Right lobe of liver (tissue), 4 donors: Measurements from ENCODE around the gene CHST15.

Experiments
- CTCF ChIP-seq, 4 donors: fragments of 200-600 bp in 3 of 4; fragments of 450-650 bp in 1 of 4; IDR thresholded peaks; one replicate each; pipeline versions ENCODE4 v1.5.1 to v1.8.0; 2016 to 2022; ENCODE audit warnings: antibody characterized with exemption in 4 of 4, mild to moderate bottlenecking in 2 of 4
- POLR2A ChIP-seq: fragments of 450-650 bp; IDR thresholded peaks from one replicate; pipeline ENCODE4 v1.6.1; 2017; ENCODE audit warnings: antibody characterized with exemption, mild to moderate bottlenecking
- donor health status: DM: no; HTN: no; CAD: no.
- donor health status: DM: no; HTN: no; CAD: no.
- donor health status: DM: no; HTN: yes; CAD: no.

- TF ChIP-seq POLR2A (no peak), CTCF (IDR thresholded peaks at IDR 0.05) (no peak)
Observed at GRCh38 chr10:123970207-123970926, 123.0 kb downstream of the CHST15 start.
